Measurements from ENCODE around the gene FOXI2.

Gene FOXI2

GRCh38 chr10:127702271-127702670 is 34.7 kb upstream of the FOXI2 start:
- no peak for TF ChIP-seq CTCF (IDR thresholded peaks at IDR 0.05; ENCODE audit: low read depth, low read length)
- H3K4me3 ChIP-seq (ENCODE audit: low read depth, low read length), result no peak overlapping the region

DNA sequence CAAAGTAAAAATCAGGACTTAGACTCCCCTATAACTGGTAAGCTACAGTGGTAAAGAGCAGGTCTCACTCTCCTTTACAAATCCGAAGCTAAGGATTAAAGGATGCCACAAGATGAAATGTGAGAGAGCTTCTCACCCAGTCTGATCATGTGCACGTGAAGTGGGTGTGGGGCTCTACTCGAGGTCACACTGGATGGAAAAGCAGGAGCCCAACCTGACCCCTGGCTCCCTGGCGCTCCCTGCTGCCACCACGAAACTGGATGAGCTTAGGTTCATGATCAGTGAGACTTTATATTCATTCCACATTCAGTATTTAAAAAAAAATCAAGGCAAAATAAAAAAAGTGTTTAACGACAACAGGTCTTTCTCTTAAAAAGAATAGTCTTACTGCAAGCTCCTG is 21.7 kb upstream of the FOXI2 start:
- no peak for TF ChIP-seq CTCF (IDR thresholded peaks at IDR 0.05; ENCODE audit: low read depth, low read length)
- no peak overlapping the region for H3K4me3 ChIP-seq (ENCODE audit: low read depth, low read length)

- H3K4me3 ChIP-seq (ENCODE audit: low read depth, low read length), result no peak overlapping the region
- no peak for TF ChIP-seq CTCF (IDR thresholded peaks at IDR 0.05; ENCODE audit: low read depth, low read length)
Measured at GRCh38 chr10:127715782-127716378, 21.1 kb upstream of the FOXI2 start.

GRCh38 chr10:127720142-127720541 is 16.8 kb upstream of the FOXI2 start:
- no peak overlapping the region for H3K4me3 ChIP-seq (ENCODE audit: low read depth, low read length)
- TF ChIP-seq CTCF (IDR thresholded peaks at IDR 0.05; ENCODE audit: low read depth, low read length), result no peak

DNA sequence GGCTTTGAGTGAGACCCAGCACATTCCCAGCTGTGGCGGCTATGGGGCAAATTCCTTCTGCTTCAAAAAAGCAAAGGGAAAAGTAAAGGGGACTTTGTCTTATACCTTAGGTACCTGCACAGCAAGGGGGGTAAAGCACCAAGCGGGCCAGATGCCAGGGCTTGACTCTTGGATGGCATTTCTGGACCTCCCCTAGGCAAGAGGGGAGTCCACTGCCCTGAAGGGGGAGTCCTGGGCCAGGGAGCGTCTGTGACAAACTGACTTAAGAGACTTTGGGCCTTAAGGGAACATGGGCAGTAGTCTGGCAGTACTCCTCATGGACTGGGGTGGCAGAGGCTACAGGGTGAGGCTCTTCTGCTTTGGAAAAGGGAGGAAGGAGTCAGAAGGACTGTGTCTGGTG is 16.1 kb upstream of the FOXI2 start:
- H3K4me3 ChIP-seq (ENCODE audit: low read depth, low read length), result no peak overlapping the region
- TF ChIP-seq CTCF (IDR thresholded peaks at IDR 0.05; ENCODE audit: low read depth, low read length), result no peak

DNA sequence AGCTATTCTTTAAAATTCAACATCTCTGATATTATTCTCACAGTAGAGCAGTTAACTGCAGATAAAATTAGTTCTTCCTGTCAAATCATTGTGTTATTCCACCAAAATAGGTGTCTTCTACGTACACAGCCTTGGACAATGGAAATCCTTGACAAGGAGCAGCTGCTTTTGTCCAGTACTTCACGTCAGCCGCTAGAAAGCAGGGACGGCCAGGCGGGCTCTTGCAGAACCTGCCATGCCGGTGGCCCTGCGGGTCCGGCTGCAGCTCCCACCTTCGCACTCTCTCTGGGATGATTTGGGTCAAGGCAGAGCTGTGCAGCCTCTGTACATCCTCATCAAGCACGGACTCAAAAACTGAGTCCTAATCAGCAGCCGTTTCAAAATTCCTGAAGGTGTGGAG is 2.2 kb upstream of the FOXI2 start:
- TF ChIP-seq CTCF (IDR thresholded peaks at IDR 0.05; ENCODE audit: low read depth, low read length), result no peak
- H3K4me3 ChIP-seq (ENCODE audit: low read depth, low read length), result no peak overlapping the region

DNA sequence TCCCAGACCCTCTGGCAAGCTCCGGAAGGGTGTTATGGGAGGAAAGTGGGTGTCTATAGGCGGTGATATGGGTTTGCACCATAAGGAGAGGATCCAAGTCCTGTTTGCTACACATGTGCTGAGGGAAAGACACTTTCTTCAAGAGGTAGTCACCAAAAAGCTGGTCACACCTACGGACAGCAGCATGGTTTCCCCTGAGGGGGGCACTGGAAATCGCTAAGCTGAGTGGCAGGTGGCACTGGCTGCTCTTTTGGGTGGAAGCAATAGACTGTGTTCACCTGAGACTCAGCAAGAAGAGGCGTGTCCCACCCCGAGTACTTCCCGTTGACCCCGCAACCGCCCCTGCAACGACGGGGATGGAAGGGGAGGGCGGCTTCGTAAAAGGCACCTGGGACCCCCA is 1.8 kb upstream of the FOXI2 start:
- no peak for TF ChIP-seq CTCF (IDR thresholded peaks at IDR 0.05; ENCODE audit: low read depth, low read length)

More for the DNA sequence above, 1.8 kb upstream of the FOXI2 start:
- no peak overlapping the region for H3K4me3 ChIP-seq (ENCODE audit: low read depth, low read length)
